Gastrocnemius medialis (tissue), 4 donors: ENCODE measurements around the gene CHCHD10. TPM values are rescaled to one million over a fixed set of nuclear protein-coding genes. Genes with fewer than 3 reads are reported as not detected.

Experiments
- ATAC-seq, 2 donors: fragments of 150-250 bp; one replicate each; pipeline ENCODE4 v1.9.1; 2016
- DNase-seq, 2 donors: peaks; one replicate each; pipeline ENCODE4 v3.0.0-alpha.2; 2019
- H3K27ac ChIP-seq, 4 donors: fragments of 200-600 bp; sonication (generic); 1 replicate in 1 of 4; 2 replicates in 3 of 4; pipeline ENCODE4 v1.5.1; 2016 to 2018; ENCODE audit warnings: mild to moderate bottlenecking in 2 of 4, moderate library complexity in 1 of 4
- H3K27me3 ChIP-seq, 3 donors: fragments of 200-600 bp; sonication (generic) in 2 of 3; 1 replicate in 1 of 3; 2 replicates in 2 of 3; pipeline versions ENCODE4 v1.5.1 to v1.6.0; 2016 to 2019; ENCODE audit warnings: mild to moderate bottlenecking in 1 of 3, moderate library complexity in 1 of 3
- H3K36me3 ChIP-seq, 2 donors: fragments of 200-600 bp; sonication (generic) in 1 of 2; one replicate each; pipeline ENCODE4 v1.5.1; 2017 to 2018
- H3K4me1 ChIP-seq, 2 donors: fragments of 200-600 bp; sonication (generic) in 1 of 2; one replicate each; pipeline ENCODE4 v1.5.1; 2016 to 2017; ENCODE audit warnings: mild to moderate bottlenecking in 2 of 2
- H3K4me3 ChIP-seq, 4 donors: fragments of 200-600 bp; sonication (generic) in 3 of 4; 1 replicate in 1 of 4; 2 replicates in 3 of 4; pipeline ENCODE4 v1.5.1; 2016 to 2019; ENCODE audit warnings: mild to moderate bottlenecking in 2 of 4
- H3K9me3 ChIP-seq, 3 donors: fragments of 200-600 bp; sonication (generic) in 2 of 3; 1 replicate in 1 of 3; 2 replicates in 2 of 3; pipeline ENCODE4 v1.5.1; 2016 to 2019
- CTCF ChIP-seq, 5 experiments: fragments of 450-650 bp in 3 of 5; fragments of 200-600 bp in 2 of 5; sonication (generic) in 2 of 5; IDR thresholded peaks in 4 of 5; conservative IDR thresholded peaks in 1 of 5; 1 replicate in 4 of 5; 2 replicates in 1 of 5; pipeline ENCODE4 v1.5.1; 2016 to 2019; ENCODE audit warnings: antibody characterized with exemption in 5 of 5, mild to moderate bottlenecking in 3 of 5, moderate library complexity in 3 of 5
- POLR2A ChIP-seq, 2 donors: fragments of 450-650 bp; IDR thresholded peaks; one replicate each; pipeline ENCODE4 v1.6.1; 2017; ENCODE audit warnings: antibody characterized with exemption in 2 of 2, mild to moderate bottlenecking in 2 of 2, moderate library complexity in 2 of 2
- in situ Hi-C, 4 donors: fragments of 200-750 bp; cut with MboI; loops; one replicate each; pipeline versions ENCODE4 v1.15.0 to v1.8.0; 2017; ENCODE audit warnings: low sequenced_read_pairs in 4 of 4
- intact Hi-C: fragments of 100-400 bp; cut with DNase I; formaldehyde crosslinking; loops from one replicate; pipeline ENCODE4 v1.15.1; 2023; ENCODE audit warnings: low total_unique reads
- total RNA-seq, 4 donors: library from RNA; depleted of rRNA; stranded (reverse); fragments of >200 nt; gene quantifications; one replicate each; pipeline versions ENCODE4 v1.1.0 to v1.2.3, GENCODE V29; 2016

The CHCHD10 gene
- total RNA-seq, 4 donors from 2014 or later = 157 to 290 (median 181) TPM

- Histone ChIP-seq H3K27ac (no peak overlapping the region), H3K27me3 (no peaks in the 10 kb centered on the region), H3K9me3 (no peaks in the 10 kb centered on the region), H3K4me1 (no peaks in the 10 kb centered on the region), H3K36me3 (peaks cover 0 to 78% of the 10 kb centered on the region in 2 donors), H3K4me3 (no peak overlapping the region)
- in situ Hi-C loops (no loop called here), intact Hi-C loops (no loop called here)
- TF ChIP-seq POLR2A (IDR thresholded peaks at IDR 0.05) = no peak
- TF ChIP-seq CTCF (IDR thresholded peaks at IDR 0.05 in 4 of 5, conservative IDR thresholded peaks at IDR 0.05 in 1 of 5) = no peak
- DNase-seq = no peak
- ATAC-seq = no peak
These were observed 33.6 kb upstream of the CHCHD10 start for GRCh38 chr22:23801238-23801821.

- in situ Hi-C loops = no loop called here
- no peak for ATAC-seq
- no peak for TF ChIP-seq POLR2A (IDR thresholded peaks at IDR 0.05)
- TF ChIP-seq CTCF (IDR thresholded peaks at IDR 0.05 in 4 of 5, conservative IDR thresholded peaks at IDR 0.05 in 1 of 5) = no peak
- H3K9me3 ChIP-seq = no peaks in the 10 kb centered on the region
- H3K4me1 ChIP-seq = no peaks in the 10 kb centered on the region
- intact Hi-C loops = no loop called here
- no peak overlapping the region for H3K27ac ChIP-seq
- H3K36me3 ChIP-seq = peaks cover 0 to 78% of the 10 kb centered on the region in 2 donors
- DNase-seq = no peak
- H3K27me3 ChIP-seq = no peaks in the 10 kb centered on the region
- H3K4me3 ChIP-seq = no peak overlapping the region
These were observed 32.8 kb upstream of the CHCHD10 start for GRCh38 chr22:23800297-23801237.

GRCh38 chr22:23796461-23796860 lies 28.7 kb upstream of the CHCHD10 start:
- Histone ChIP-seq H3K36me3 (peaks cover 0 to 74% of the 10 kb centered on the region in 2 donors), H3K9me3 (no peaks in the 10 kb centered on the region), H3K27me3 (no peaks in the 10 kb centered on the region), H3K4me1 (no peaks in the 10 kb centered on the region), H3K4me3 (no peak overlapping the region), H3K27ac (no peak overlapping the region)
- in situ Hi-C loops = no loop called here
- no peak for DNase-seq
- TF ChIP-seq CTCF (IDR thresholded peaks at IDR 0.05 in 4 of 5, conservative IDR thresholded peaks at IDR 0.05 in 1 of 5) (no peak), POLR2A (IDR thresholded peaks at IDR 0.05) (no peak)
- no peak for ATAC-seq
- intact Hi-C loops = no loop called here

GRCh38 chr22:23793326-23793725 lies 25.6 kb upstream of the CHCHD10 start:
- intact Hi-C loops = no loop called here
- no peak for DNase-seq
- TF ChIP-seq POLR2A (IDR thresholded peaks at IDR 0.05) (no peak), CTCF (IDR thresholded peaks at IDR 0.05 in 4 of 5, conservative IDR thresholded peaks at IDR 0.05 in 1 of 5) (no peak)
- H3K27ac ChIP-seq = no peak overlapping the region
- no peaks in the 10 kb centered on the region for H3K9me3 ChIP-seq
- no peak for ATAC-seq
- no peak overlapping the region for H3K4me3 ChIP-seq
- in situ Hi-C loops = no loop called here
- peaks cover 0 to 53% of the 10 kb centered on the region in 2 donors for H3K36me3 ChIP-seq
- no peaks in the 10 kb centered on the region for H3K27me3 ChIP-seq
- peaks cover 15% of the 10 kb centered on the region in 2 donors for H3K4me1 ChIP-seq
